ENCODE results near the gene HTT. TPM values are rescaled to one million over a fixed set of nuclear protein-coding genes. Genes with fewer than 3 reads are reported as not detected.
A peak's percentile ranks its signal among the peaks of the same experiment; 100 is the strongest.

HTT gene
- total and polyA plus RNA-seq, 5 donors = 13.0 to 25.2 (median 23.1) TPM

GRCh38 chr4:3223346-3223745 lies 148.9 kb downstream of the HTT start:
- no peaks in the 10 kb centered on the region for H3K27me3 ChIP-seq (ENCODE audit: control insufficient read depth, insufficient read depth)
- 93% methylated on average over 11 of the region's 11 CpGs for WGBS

GRCh38 chr4:3223956-3224748 lies 149.7 kb downstream of the HTT start:
- H3K9me3 ChIP-seq (ENCODE audit: control insufficient read depth, low read length) = no peaks in the 10 kb centered on the region
- no peaks in the 10 kb centered on the region for H3K4me1 ChIP-seq (ENCODE audit: control insufficient read depth, insufficient read depth, low read length)
- intact Hi-C loops (cut with DNase I) = no loop called here
- no peak for DNase-seq
- H3K27me3 ChIP-seq (ENCODE audit: control insufficient read depth, insufficient read depth) = no peaks in the 10 kb centered on the region
- no peak for ATAC-seq
- no peak overlapping the region for H3K4me3 ChIP-seq (ENCODE audit: low read length)
- WGBS = 91% methylated on average over 13 of the region's 13 CpGs
- no peak overlapping the region for H3K27ac ChIP-seq (ENCODE audit: low read length)

More at GRCh38 chr4:3223346-3223745, 148.9 kb downstream of the HTT start:
- no peaks in the 10 kb centered on the region for H3K4me1 ChIP-seq (ENCODE audit: control insufficient read depth, insufficient read depth, low read length)
- ATAC-seq = no peak
- H3K4me3 ChIP-seq (ENCODE audit: low read length) = no peak overlapping the region
- H3K9me3 ChIP-seq (ENCODE audit: control insufficient read depth, low read length) = no peaks in the 10 kb centered on the region
- no peak overlapping the region for H3K27ac ChIP-seq (ENCODE audit: low read length)
- intact Hi-C loops (cut with DNase I) = no loop called here
- DNase-seq = no peak

GRCh38 chr4:3225071-3225850 lies 150.8 kb downstream of the HTT start:
- H3K27ac ChIP-seq (ENCODE audit: low read length) = no peak overlapping the region
- no peak for ATAC-seq

GRCh38 chr4:3225936-3226335 lies 151.5 kb downstream of the HTT start:
- ATAC-seq (peak; percentile 28 to 43), DNase-seq (peak in 1 of 3 donors; percentile 31)
- no peaks in the 10 kb centered on the region for H3K27me3 ChIP-seq (ENCODE audit: control insufficient read depth, insufficient read depth)
- no peak overlapping the region for H3K4me3 ChIP-seq (ENCODE audit: low read length)
- no peaks in the 10 kb centered on the region for H3K4me1 ChIP-seq (ENCODE audit: control insufficient read depth, insufficient read depth, low read length)
- WGBS = 72% methylated on average over 9 of the region's 9 CpGs
- no peak overlapping the region for H3K27ac ChIP-seq (ENCODE audit: low read length)
- no peaks in the 10 kb centered on the region for H3K9me3 ChIP-seq (ENCODE audit: control insufficient read depth, low read length)
- intact Hi-C loops (cut with DNase I) = no loop called here

More at GRCh38 chr4:3225071-3225850, 150.8 kb downstream of the HTT start:
- Histone ChIP-seq H3K9me3 (ENCODE audit: control insufficient read depth, low read length) (no peaks in the 10 kb centered on the region), H3K27me3 (ENCODE audit: control insufficient read depth, insufficient read depth) (no peaks in the 10 kb centered on the region), H3K4me1 (ENCODE audit: control insufficient read depth, insufficient read depth, low read length) (no peaks in the 10 kb centered on the region), H3K4me3 (ENCODE audit: low read length) (no peak overlapping the region)
- 78% methylated on average over 22 of the region's 22 CpGs for WGBS
- no peak for DNase-seq
- intact Hi-C loops (cut with DNase I) = no loop called here

- peak; percentile 40 to 44 for ATAC-seq
- peak in 1 of 3 donors; percentile 36 for DNase-seq
- Histone ChIP-seq H3K4me3 (ENCODE audit: low read length) (no peak overlapping the region), H3K27me3 (ENCODE audit: control insufficient read depth, insufficient read depth) (no peaks in the 10 kb centered on the region), H3K27ac (ENCODE audit: low read length) (no peak overlapping the region), H3K4me1 (ENCODE audit: control insufficient read depth, insufficient read depth, low read length) (no peaks in the 10 kb centered on the region), H3K9me3 (ENCODE audit: control insufficient read depth, low read length) (no peaks in the 10 kb centered on the region)
- intact Hi-C loops (cut with DNase I) = no loop called here
- WGBS = 75% methylated on average over 9 of the region's 9 CpGs
Measured at GRCh38 chr4:3226467-3226866, 152.0 kb downstream of the HTT start.

- intact Hi-C loops (cut with DNase I) = no loop called here
- Histone ChIP-seq H3K27me3 (ENCODE audit: control insufficient read depth, insufficient read depth) (no peaks in the 10 kb centered on the region), H3K9me3 (ENCODE audit: control insufficient read depth, low read length) (no peaks in the 10 kb centered on the region), H3K27ac (ENCODE audit: low read length) (peak overlapping the region; percentile 5), H3K4me3 (ENCODE audit: low read length) (no peak overlapping the region), H3K4me1 (ENCODE audit: control insufficient read depth, insufficient read depth, low read length) (no peaks in the 10 kb centered on the region)
- DNase-seq (no peak), ATAC-seq (no peak)
- WGBS = 87% methylated on average over 6 of the region's 6 CpGs
Measured at GRCh38 chr4:3226944-3227343, 152.5 kb downstream of the HTT start.

- intact Hi-C loops (cut with DNase I) = no loop called here
- no peak overlapping the region for H3K4me3 ChIP-seq (ENCODE audit: low read length)
- no peaks in the 10 kb centered on the region for H3K27me3 ChIP-seq (ENCODE audit: control insufficient read depth, insufficient read depth)
- 77% methylated on average over 23 of the region's 23 CpGs for WGBS
- H3K4me1 ChIP-seq (ENCODE audit: control insufficient read depth, insufficient read depth, low read length) = no peaks in the 10 kb centered on the region
- DNase-seq (no peak), ATAC-seq (peak; percentile 17 to 26)
- no peaks in the 10 kb centered on the region for H3K9me3 ChIP-seq (ENCODE audit: control insufficient read depth, low read length)
- no peak overlapping the region for H3K27ac ChIP-seq (ENCODE audit: low read length)
Measured at GRCh38 chr4:3227878-3228675, 153.6 kb downstream of the HTT start.

GRCh38 chr4:3228881-3229280 lies 154.4 kb downstream of the HTT start:
- H3K9me3 ChIP-seq (ENCODE audit: control insufficient read depth, low read length) = no peaks in the 10 kb centered on the region
- no peaks in the 10 kb centered on the region for H3K27me3 ChIP-seq (ENCODE audit: control insufficient read depth, insufficient read depth)
- H3K4me3 ChIP-seq (ENCODE audit: low read length) = no peak overlapping the region
- H3K4me1 ChIP-seq (ENCODE audit: control insufficient read depth, insufficient read depth, low read length) = no peaks in the 10 kb centered on the region
- no peak overlapping the region for H3K27ac ChIP-seq (ENCODE audit: low read length)
- ATAC-seq (no peak), DNase-seq (no peak)
- intact Hi-C loops (cut with DNase I) = no loop called here
- WGBS = 97% methylated on average over 13 of the region's 13 CpGs

GRCh38 chr4:3229328-3229727 lies 154.8 kb downstream of the HTT start:
- no peak for ATAC-seq
- no peak overlapping the region for H3K27ac ChIP-seq (ENCODE audit: low read length)
- intact Hi-C loops (cut with DNase I) = no loop called here
- H3K4me1 ChIP-seq (ENCODE audit: control insufficient read depth, insufficient read depth, low read length) = no peaks in the 10 kb centered on the region
- H3K4me3 ChIP-seq (ENCODE audit: low read length) = no peak overlapping the region
- WGBS = 98% methylated on average over 9 of the region's 9 CpGs
- H3K27me3 ChIP-seq (ENCODE audit: control insufficient read depth, insufficient read depth) = no peaks in the 10 kb centered on the region
- no peaks in the 10 kb centered on the region for H3K9me3 ChIP-seq (ENCODE audit: control insufficient read depth, low read length)
- no peak for DNase-seq

- no peak overlapping the region for H3K4me3 ChIP-seq (ENCODE audit: low read length)
- no peaks in the 10 kb centered on the region for H3K4me1 ChIP-seq (ENCODE audit: control insufficient read depth, insufficient read depth, low read length)
- no peaks in the 10 kb centered on the region for H3K9me3 ChIP-seq (ENCODE audit: control insufficient read depth, low read length)
- 96% methylated on average over 17 of the region's 17 CpGs for WGBS
- intact Hi-C loops (cut with DNase I) = no loop called here
- H3K27ac ChIP-seq (ENCODE audit: low read length) = no peak overlapping the region
- H3K27me3 ChIP-seq (ENCODE audit: control insufficient read depth, insufficient read depth) = no peaks in the 10 kb centered on the region
- DNase-seq = no peak
- ATAC-seq = no peak
Measured at GRCh38 chr4:3229964-3230363, 155.5 kb downstream of the HTT start.

GRCh38 chr4:3231471-3231870 lies 157.0 kb downstream of the HTT start:
- H3K27ac ChIP-seq (ENCODE audit: low read length) = no peak overlapping the region
- H3K4me3 ChIP-seq (ENCODE audit: low read length) = no peak overlapping the region
- H3K4me1 ChIP-seq (ENCODE audit: control insufficient read depth, insufficient read depth, low read length) = no peaks in the 10 kb centered on the region
- H3K27me3 ChIP-seq (ENCODE audit: control insufficient read depth, insufficient read depth) = no peaks in the 10 kb centered on the region
- no peaks in the 10 kb centered on the region for H3K9me3 ChIP-seq (ENCODE audit: control insufficient read depth, low read length)
- DNase-seq = no peak
- intact Hi-C loops (cut with DNase I) = no loop called here
- 90% methylated on average over 9 of the region's 9 CpGs for WGBS
- no peak for ATAC-seq

Data from right cardiac atrium (tissue), 5 donors.